GM12878 (cell line): Measurements from ENCODE around the gene SPAG7. TPM values are rescaled to one million over a fixed set of nuclear protein-coding genes. Genes with fewer than 3 reads are reported as not detected.

Experiments used
- ATF3 ChIP-seq: IDR thresholded peaks from 2 replicates; pipeline ENCODE4 v1.6.1; 2011; ENCODE audit warnings: low read depth, mild to moderate bottlenecking, low read length, moderate library complexity, borderline replicate concordance; ENCODE audit errors: extremely low read depth
- BMI1 ChIP-seq: fragments of 450-650 bp; IDR thresholded peaks from 2 replicates; pipeline ENCODE4 v1.6.1; 2016; ENCODE audit warnings: mild to moderate bottlenecking, moderate library complexity, borderline replicate concordance
- ELK1 ChIP-seq: IDR thresholded peaks from 2 replicates; pipeline ENCODE4 v1.6.1; 2012; ENCODE audit warnings: low read depth, low read length, improper control_type of control experiment
- TAF1 ChIP-seq: IDR thresholded peaks from 2 replicates; pipeline ENCODE4 v1.6.1; 2011; ENCODE audit warnings: mild to moderate bottlenecking, low read depth, low read length, borderline replicate concordance
- TBL1XR1 ChIP-seq: IDR thresholded peaks from 2 replicates; pipeline ENCODE4 v1.6.1; 2012; ENCODE audit warnings: low read depth, low read length, improper control_type of control experiment
- TCF7 ChIP-seq: IDR thresholded peaks from 2 replicates; pipeline ENCODE4 v1.6.1; 2014; ENCODE audit warnings: antibody characterized with exemption, borderline replicate concordance
- ZSCAN29 ChIP-seq: fragments of 450-650 bp; IDR thresholded peaks from 2 replicates; pipeline ENCODE4 v1.6.1; 2017; ENCODE audit warnings: mild to moderate bottlenecking, moderate library complexity
- polyA plus RNA-seq, 11 experiments: library from polyadenylated mRNA; depleted of rRNA in 4 of 11; unstranded in 6 of 11; stranded (reverse) in 5 of 11; fragments of >200 nt; fragmentation: Nextera tagmentation in 4 of 11; fragmentation: Illumina TruSeq in 1 of 11; extraction: Ambion mirVana in 4 of 11; extraction: Trizol in 1 of 11; gene quantifications; 1 replicate in 1 of 11; 2 replicates in 10 of 11; pipeline versions ENCODE4 v1.2.1 to v1.2.3, GENCODE V29; 2011 to 2016; ENCODE audit warnings: inconsistent platforms in 2 of 11, missing spikeins in 2 of 11, low read depth in 1 of 11
- total RNA-seq, 4 experiments: library from RNA; depleted of rRNA in 3 of 4; stranded (reverse); fragments of >200 nt in 3 of 4; fragmentation: Illumina TruSeq in 1 of 4; extraction: Trizol in 1 of 4; gene quantifications; 2 replicates each; pipeline versions ENCODE4 v1.2.1 to v1.2.3, GENCODE V29; 2013 to 2021
- TF ChIP-seq, protein P1 (sequence below): fragments of 450-650 bp; IDR thresholded peaks from 2 replicates; pipeline ENCODE4 v1.6.1; 2014; ENCODE audit warnings: mild to moderate bottlenecking
- TF ChIP-seq, protein P2 (sequence below): fragments of 450-650 bp; conservative IDR thresholded peaks from 2 replicates; pipeline ENCODE4 v1.6.1; 2017; ENCODE audit warnings: mild to moderate bottlenecking, moderate library complexity

Gene SPAG7
- total and polyA plus RNA-seq, 10 of the 15 experiments (the other 5 are each of a cell fraction or from before 2014, with no cell fraction given), result 7.9 to 146 (median 88.7) TPM

DNA sequence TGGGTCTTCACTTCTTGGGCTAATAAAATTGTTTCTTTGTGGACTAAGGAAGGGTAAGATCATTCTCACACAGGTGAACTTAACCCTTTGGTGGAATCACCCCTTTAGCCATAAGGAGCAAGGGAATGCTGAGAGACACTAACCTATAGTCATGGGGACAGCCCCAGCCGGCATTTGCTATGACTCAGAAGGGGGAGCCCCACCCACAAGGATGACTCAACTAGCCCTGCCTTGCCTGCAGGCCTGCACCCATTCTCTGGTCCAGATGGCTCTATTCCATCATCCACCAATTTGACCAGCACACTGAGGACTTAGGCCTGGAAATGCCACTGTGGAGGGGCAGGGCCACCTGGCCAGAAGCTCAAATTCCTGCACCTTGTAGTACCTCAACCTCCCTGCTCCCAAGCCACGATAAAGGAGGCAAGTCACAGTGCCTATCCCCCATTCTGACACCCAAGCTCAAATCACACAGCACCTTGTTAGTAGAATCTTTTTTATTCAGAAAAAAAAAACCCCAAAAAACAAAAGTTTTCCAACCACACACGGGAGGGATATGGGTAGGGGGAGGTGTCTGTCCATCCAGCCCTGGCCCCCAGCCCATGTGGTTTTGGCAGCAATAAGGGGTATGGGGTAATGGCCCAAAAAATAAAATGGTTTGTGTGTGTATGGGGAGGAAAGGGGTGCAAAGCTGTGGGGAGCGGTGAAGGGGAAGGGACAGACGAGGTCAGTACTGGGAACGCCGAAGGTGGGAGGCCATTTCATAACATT is 22.3 kb downstream of the SPAG7 start (continued):
- TF ChIP-seq, protein P1, sequence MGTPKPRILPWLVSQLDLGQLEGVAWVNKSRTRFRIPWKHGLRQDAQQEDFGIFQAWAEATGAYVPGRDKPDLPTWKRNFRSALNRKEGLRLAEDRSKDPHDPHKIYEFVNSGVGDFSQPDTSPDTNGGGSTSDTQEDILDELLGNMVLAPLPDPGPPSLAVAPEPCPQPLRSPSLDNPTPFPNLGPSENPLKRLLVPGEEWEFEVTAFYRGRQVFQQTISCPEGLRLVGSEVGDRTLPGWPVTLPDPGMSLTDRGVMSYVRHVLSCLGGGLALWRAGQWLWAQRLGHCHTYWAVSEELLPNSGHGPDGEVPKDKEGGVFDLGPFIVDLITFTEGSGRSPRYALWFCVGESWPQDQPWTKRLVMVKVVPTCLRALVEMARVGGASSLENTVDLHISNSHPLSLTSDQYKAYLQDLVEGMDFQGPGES, result no peak
- TF ChIP-seq, protein P2, sequence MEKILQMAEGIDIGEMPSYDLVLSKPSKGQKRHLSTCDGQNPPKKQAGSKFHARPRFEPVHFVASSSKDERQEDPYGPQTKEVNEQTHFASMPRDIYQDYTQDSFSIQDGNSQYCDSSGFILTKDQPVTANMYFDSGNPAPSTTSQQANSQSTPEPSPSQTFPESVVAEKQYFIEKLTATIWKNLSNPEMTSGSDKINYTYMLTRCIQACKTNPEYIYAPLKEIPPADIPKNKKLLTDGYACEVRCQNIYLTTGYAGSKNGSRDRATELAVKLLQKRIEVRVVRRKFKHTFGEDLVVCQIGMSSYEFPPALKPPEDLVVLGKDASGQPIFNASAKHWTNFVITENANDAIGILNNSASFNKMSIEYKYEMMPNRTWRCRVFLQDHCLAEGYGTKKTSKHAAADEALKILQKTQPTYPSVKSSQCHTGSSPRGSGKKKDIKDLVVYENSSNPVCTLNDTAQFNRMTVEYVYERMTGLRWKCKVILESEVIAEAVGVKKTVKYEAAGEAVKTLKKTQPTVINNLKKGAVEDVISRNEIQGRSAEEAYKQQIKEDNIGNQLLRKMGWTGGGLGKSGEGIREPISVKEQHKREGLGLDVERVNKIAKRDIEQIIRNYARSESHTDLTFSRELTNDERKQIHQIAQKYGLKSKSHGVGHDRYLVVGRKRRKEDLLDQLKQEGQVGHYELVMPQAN, result peak; percentile 24; the same call in 1 of the 2 replicates
- TF ChIP-seq ATF3 (no peak), TCF7 (peak; percentile 54; the same call in 1 of the 2 replicates), TAF1 (peak; percentile 67; the same call in 1 of the 2 replicates), ELK1 (no peak; the same call in 1 of the 2 replicates), ZSCAN29 (no peak), TBL1XR1 (0 out of 2 replicates have a peak, but pooled peaks have one; percentile 25), BMI1 (peak; percentile 56; the same call in 1 of the 2 replicates)
